Neuron (in vitro differentiated cells): ENCODE results near the gene CGB8.
A peak's percentile ranks its signal among the peaks of the same experiment; 100 is the strongest.
"Not testable (repeated sequence)": the region's sequence is repeated elsewhere in the genome, so short reads cannot be mapped to it uniquely, and the experiment has no call there.

Experiments
- H2AFZ ChIP-seq: one replicate; pipeline ENCODE4 v1.6.1; 2013; ENCODE audit warnings: low read depth, mild to moderate bottlenecking, inconsistent platforms, low read length, moderate library complexity
- H3K27me3 ChIP-seq: one replicate; pipeline ENCODE4 v1.6.1; 2013; ENCODE audit warnings: low read length; ENCODE audit not compliant: insufficient read depth
- H3K36me3 ChIP-seq: one replicate; pipeline ENCODE4 v1.6.1; 2013; ENCODE audit warnings: low read length; ENCODE audit not compliant: insufficient read depth
- H3K4me1 ChIP-seq: one replicate; pipeline ENCODE4 v1.6.1; 2013; ENCODE audit warnings: low read length; ENCODE audit not compliant: insufficient read depth
- H3K4me3 ChIP-seq: 2 replicates; pipeline ENCODE4 v1.5.1; 2013; ENCODE audit warnings: mild to moderate bottlenecking, low read length, moderate library complexity
- H3K9me3 ChIP-seq: one replicate; pipeline ENCODE4 v1.6.1; 2013; ENCODE audit warnings: low read length

CGB8 gene

GRCh38 chr19:49074869-49075268 is 26.0 kb upstream of the CGB8 start:
- H3K36me3 ChIP-seq, H3K4me1 ChIP-seq, H3K4me3 ChIP-seq, H2AFZ ChIP-seq: not testable (repeated sequence)
- H3K9me3 ChIP-seq = peaks cover 12% of the 10 kb centered on the region
- peaks cover 43% of the 10 kb centered on the region for H3K27me3 ChIP-seq

- no peak overlapping the region for H2AFZ ChIP-seq
- H3K4me1 ChIP-seq = no peaks in the 10 kb centered on the region
- no peak overlapping the region for H3K4me3 ChIP-seq
- peaks cover 48% of the 10 kb centered on the region for H3K27me3 ChIP-seq
- no peaks in the 10 kb centered on the region for H3K36me3 ChIP-seq
- H3K9me3 ChIP-seq = peaks cover 19% of the 10 kb centered on the region
Observed at GRCh38 chr19:49073514-49074378, 24.8 kb upstream of the CGB8 start.

GRCh38 chr19:49071860-49072547 is 23.1 kb upstream of the CGB8 start:
- Histone ChIP-seq H3K9me3 (peaks cover 19% of the 10 kb centered on the region), H3K4me1 (no peaks in the 10 kb centered on the region), H3K4me3 (no peak overlapping the region), H3K27me3 (peaks cover 49% of the 10 kb centered on the region), H2AFZ (no peak overlapping the region), H3K36me3 (no peaks in the 10 kb centered on the region)

- no peak overlapping the region for H3K4me3 ChIP-seq
- peaks cover 1% of the 10 kb centered on the region for H3K4me1 ChIP-seq
- H2AFZ ChIP-seq = no peak overlapping the region
- no peaks in the 10 kb centered on the region for H3K36me3 ChIP-seq
- H3K27me3 ChIP-seq = peaks cover 65% of the 10 kb centered on the region
- peaks cover 19% of the 10 kb centered on the region for H3K9me3 ChIP-seq
Observed at GRCh38 chr19:49070416-49070815, 21.5 kb upstream of the CGB8 start.

GRCh38 chr19:49069026-49069425 is 20.1 kb upstream of the CGB8 start:
- H3K9me3 ChIP-seq = peaks cover 19% of the 10 kb centered on the region
- no peaks in the 10 kb centered on the region for H3K36me3 ChIP-seq
- H3K4me1 ChIP-seq = peaks cover 10% of the 10 kb centered on the region
- H3K4me3 ChIP-seq = no peak overlapping the region
- H2AFZ ChIP-seq = no peak overlapping the region
- H3K27me3 ChIP-seq = peaks cover 67% of the 10 kb centered on the region

- Histone ChIP-seq H3K9me3 (peaks cover 19% of the 10 kb centered on the region), H3K36me3 (no peaks in the 10 kb centered on the region), H3K4me1 (peaks cover 10% of the 10 kb centered on the region), H2AFZ (no peak overlapping the region), H3K27me3 (peaks cover 55% of the 10 kb centered on the region), H3K4me3 (no peak overlapping the region)
Observed at GRCh38 chr19:49067554-49067953, 18.6 kb upstream of the CGB8 start.

- Histone ChIP-seq H3K27me3 (peaks cover 50% of the 10 kb centered on the region), H3K36me3 (no peaks in the 10 kb centered on the region), H3K4me3 (no peak overlapping the region), H3K9me3 (peaks cover 18% of the 10 kb centered on the region), H2AFZ (no peak overlapping the region), H3K4me1 (peaks cover 10% of the 10 kb centered on the region)
Observed at GRCh38 chr19:49065905-49066512, 17.1 kb upstream of the CGB8 start.

- Histone ChIP-seq H3K36me3 (no peaks in the 10 kb centered on the region), H3K4me3 (peak within 1 kb of the TSS; percentile 29), H3K9me3 (peaks cover 8% of the 10 kb centered on the region), H2AFZ (peak within 1 kb of the TSS; percentile 7), H3K27me3 (peaks cover 42% of the 10 kb centered on the region), H3K4me1 (peaks cover 10% of the 10 kb centered on the region)
Observed at GRCh38 chr19:49064768-49065611, 16.1 kb upstream of the CGB8 start, which contains the start of gene NTF4. Gene NTF4 (minus strand): TSS chr19:49064818. CDS start chr19:49061997, 2,821 bp downstream.

- no peak overlapping the region for H2AFZ ChIP-seq
- H3K27me3 ChIP-seq = peaks cover 41% of the 10 kb centered on the region
- H3K4me3 ChIP-seq = peak overlapping the region; percentile 7
- peaks cover under 1% of the 10 kb centered on the region for H3K9me3 ChIP-seq
- H3K4me1 ChIP-seq = peaks cover 10% of the 10 kb centered on the region
- H3K36me3 ChIP-seq = no peaks in the 10 kb centered on the region
Observed at GRCh38 chr19:49064029-49064629, 15.2 kb upstream of the CGB8 start.

GRCh38 chr19:49061445-49061844 is 12.5 kb upstream of the CGB8 start:
- peaks cover 14% of the 10 kb centered on the region for H3K4me1 ChIP-seq
- H3K4me3 ChIP-seq = no peak overlapping the region
- no peaks in the 10 kb centered on the region for H3K9me3 ChIP-seq
- peaks cover 60% of the 10 kb centered on the region for H3K27me3 ChIP-seq
- no peak overlapping the region for H2AFZ ChIP-seq
- no peaks in the 10 kb centered on the region for H3K36me3 ChIP-seq

GRCh38 chr19:49061000-49061399 is 12.1 kb upstream of the CGB8 start:
- H3K27me3 ChIP-seq = peaks cover 60% of the 10 kb centered on the region
- no peaks in the 10 kb centered on the region for H3K9me3 ChIP-seq

GRCh38 chr19:49059053-49059452 is 10.1 kb upstream of the CGB8 start:
- H3K36me3 ChIP-seq = no peaks in the 10 kb centered on the region
- peaks cover 4% of the 10 kb centered on the region for H3K4me1 ChIP-seq
- peaks cover 57% of the 10 kb centered on the region for H3K27me3 ChIP-seq
- no peak overlapping the region for H2AFZ ChIP-seq
- no peak overlapping the region for H3K4me3 ChIP-seq
- peaks cover 3% of the 10 kb centered on the region for H3K9me3 ChIP-seq

More at GRCh38 chr19:49061000-49061399, 12.1 kb upstream of the CGB8 start:
- Histone ChIP-seq H3K4me1 (peaks cover 14% of the 10 kb centered on the region), H3K4me3 (no peak overlapping the region), H3K36me3 (no peaks in the 10 kb centered on the region), H2AFZ (no peak overlapping the region)
